ENCODE measurements around the gene KCNJ10.

- TF ChIP-seq EZH2phosphoT487 (IDR thresholded peaks at IDR 0.05; ENCODE audit: low read length) (no peak), EZH2 (optimal IDR thresholded peaks at IDR 0.05; ENCODE audit: low read depth, low read length) (no peak)
Observed at GRCh38 chr1:159951016-159951415, 118.9 kb downstream of the KCNJ10 start.

All from MM.1S (cell line).